ENCODE results near the gene PLIN4.

DNA sequence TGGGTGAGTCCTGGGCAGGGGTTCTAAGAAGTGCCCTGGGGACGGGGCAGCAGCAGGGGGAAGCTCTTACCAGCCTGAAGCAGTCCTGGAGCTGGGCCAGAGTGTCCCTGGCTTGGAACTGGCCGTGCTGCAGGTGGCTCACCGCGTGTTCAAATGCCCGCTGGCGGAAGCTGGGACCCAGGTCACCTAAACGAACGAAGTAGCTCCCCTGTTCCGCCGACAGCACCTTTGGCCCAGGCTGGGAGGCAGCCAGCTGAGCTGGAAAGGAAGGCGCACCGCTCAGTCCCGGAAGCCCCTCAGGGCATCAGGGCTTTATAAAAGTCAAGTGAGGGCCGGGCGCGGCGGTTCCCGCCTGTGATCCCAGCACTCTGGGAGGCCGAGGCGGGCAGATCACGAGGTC is 9.6 kb downstream of the PLIN4 start:
- TF ChIP-seq SUZ12 (IDR thresholded peaks at IDR 0.05), result no peak
- TF ChIP-seq HDGF (IDR thresholded peaks at IDR 0.05; ENCODE audit: borderline replicate concordance), result no peak
- TF ChIP-seq SP1 (IDR thresholded peaks at IDR 0.05), result no peak
- TF ChIP-seq FOXM1 (IDR thresholded peaks at IDR 0.05; ENCODE audit: borderline replicate concordance), result no peak
- TF ChIP-seq LEF1 (IDR thresholded peaks at IDR 0.05; ENCODE audit: borderline replicate concordance), result no peak
- TF ChIP-seq ZNF384 (IDR thresholded peaks at IDR 0.05), result no peak
- TF ChIP-seq, protein P1, sequence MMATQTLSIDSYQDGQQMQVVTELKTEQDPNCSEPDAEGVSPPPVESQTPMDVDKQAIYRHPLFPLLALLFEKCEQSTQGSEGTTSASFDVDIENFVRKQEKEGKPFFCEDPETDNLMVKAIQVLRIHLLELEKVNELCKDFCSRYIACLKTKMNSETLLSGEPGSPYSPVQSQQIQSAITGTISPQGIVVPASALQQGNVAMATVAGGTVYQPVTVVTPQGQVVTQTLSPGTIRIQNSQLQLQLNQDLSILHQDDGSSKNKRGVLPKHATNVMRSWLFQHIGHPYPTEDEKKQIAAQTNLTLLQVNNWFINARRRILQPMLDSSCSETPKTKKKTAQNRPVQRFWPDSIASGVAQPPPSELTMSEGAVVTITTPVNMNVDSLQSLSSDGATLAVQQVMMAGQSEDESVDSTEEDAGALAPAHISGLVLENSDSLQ (IDR thresholded peaks at IDR 0.05), result no peak
- TF ChIP-seq CTBP1 (IDR thresholded peaks at IDR 0.05; ENCODE audit: borderline replicate concordance), result no peak
- no peak for TF ChIP-seq ELF4 (IDR thresholded peaks at IDR 0.05)

Data from HEK293T (cell line).